K562 (cell line): ENCODE data around the gene PLAAT4. TPM values are rescaled to one million over a fixed set of nuclear protein-coding genes. Genes with fewer than 3 reads are reported as not detected.
A peak's percentile ranks its signal among the peaks of the same experiment; 100 is the strongest.

ENCODE experiments used
- ATF6 ChIP-seq: sonication (generic); formaldehyde crosslinking; IDR thresholded peaks from 2 replicates; pipeline ENCODE4 v1.4.0; 2020; ENCODE audit warnings: mild to moderate bottlenecking, missing genetic modification reagents
- ATF7 ChIP-seq: fragments of 450-650 bp; IDR thresholded peaks from 2 replicates; pipeline ENCODE4 v1.7.1; 2014; ENCODE audit warnings: mild to moderate bottlenecking, moderate library complexity
- CBX3 ChIP-seq, 2 experiments: IDR thresholded peaks; 1 replicate in 1 of 2; 2 replicates in 1 of 2; pipeline ENCODE4 v1.6.1; 2012; ENCODE audit warnings: inconsistent platforms in 2 of 2, low read length in 2 of 2, borderline replicate concordance in 1 of 2, control low read depth in 1 of 2
- DPF2 ChIP-seq: fragments of 450-650 bp; IDR thresholded peaks from 2 replicates; pipeline ENCODE4 v1.6.1; 2016
- FIP1L1 ChIP-seq: fragments of 200-400 bp; formaldehyde crosslinking; IDR thresholded peaks from 2 replicates; pipeline ENCODE4 v1.6.1; 2018; ENCODE audit warnings: mild to moderate bottlenecking, low read depth, low read length; ENCODE audit not compliant: poor library complexity, severe bottlenecking
- HMG20B ChIP-seq: fragments of 250-450 bp; sonication (Bioruptor Pico); IDR thresholded peaks from 2 replicates; pipeline ENCODE4 v1.5.0; 2021; ENCODE audit warnings: mild to moderate bottlenecking
- MCM2 ChIP-seq: fragments of 450-650 bp; IDR thresholded peaks from 2 replicates; pipeline ENCODE4 v1.6.1; 2017; ENCODE audit warnings: low read depth, mild to moderate bottlenecking
- NEUROD1 ChIP-seq: fragments of 150-350 bp; IDR thresholded peaks from 2 replicates; pipeline ENCODE4 v1.6.1; 2014; ENCODE audit warnings: borderline replicate concordance, low read length, low read depth; ENCODE audit not compliant: partially characterized antibody
- RAD51 ChIP-seq: fragments of 450-650 bp; IDR thresholded peaks from 2 replicates; pipeline ENCODE4 v1.7.1; 2016; ENCODE audit warnings: low read depth, mild to moderate bottlenecking, borderline replicate concordance
- SPI1 ChIP-seq: IDR thresholded peaks from 2 replicates; pipeline ENCODE4 v1.6.1; 2011; ENCODE audit warnings: low read depth, low read length, control low read depth, borderline replicate concordance
- SRF ChIP-seq, 2 experiments: fragments of 250-450, 450-650 bp in 1 of 2; sonication (Bioruptor Pico) in 1 of 2; sonication (generic) in 1 of 2; formaldehyde crosslinking; IDR thresholded peaks; 2 replicates each; pipeline versions ENCODE4 v1.5.0 to v1.5.1; 2020 to 2022; ENCODE audit warnings: mild to moderate bottlenecking in 1 of 2, missing genetic modification reagents in 1 of 2
- ZBTB34 ChIP-seq: fragments of 250-450 bp; sonication (Bioruptor Pico); IDR thresholded peaks from 2 replicates; pipeline ENCODE4 v1.8.0; 2021; ENCODE audit warnings: mild to moderate bottlenecking, moderate library complexity
- ZNF121 ChIP-seq: sonication (generic); formaldehyde crosslinking; conservative IDR thresholded peaks from 2 replicates; pipeline ENCODE4 v1.8.0; 2022; ENCODE audit warnings: missing genetic modification reagents
- ZNF212 ChIP-seq: fragments of 450-650 bp; formaldehyde crosslinking; IDR thresholded peaks from 2 replicates; pipeline ENCODE4 v1.4.0; 2020; ENCODE audit warnings: mild to moderate bottlenecking
- ZNF316 ChIP-seq: fragments of 450-650 bp; IDR thresholded peaks from 2 replicates; pipeline ENCODE4 v1.6.1; 2016
- ZNF324 ChIP-seq: fragments of 250-450 bp; sonication (Bioruptor Pico); IDR thresholded peaks from 2 replicates; pipeline ENCODE4 v1.4.0; 2020; ENCODE audit warnings: mild to moderate bottlenecking
- ZNF41 ChIP-seq: fragments of 250-450 bp; sonication (Bioruptor Pico); conservative IDR thresholded peaks from 2 replicates; pipeline ENCODE4 v1.4.0; 2020; ENCODE audit warnings: mild to moderate bottlenecking
- ZNF436 ChIP-seq: fragments of 250-450, 450-650 bp; sonication (Bioruptor Pico); formaldehyde crosslinking; IDR thresholded peaks from 2 replicates; pipeline ENCODE4 v1.7.0; 2020; ENCODE audit warnings: mild to moderate bottlenecking
- ZNF551 ChIP-seq: fragments of 250-450 bp; sonication (Bioruptor Pico); IDR thresholded peaks from 2 replicates; pipeline ENCODE4 v1.5.0; 2021; ENCODE audit warnings: mild to moderate bottlenecking, moderate library complexity
- ZNF584 ChIP-seq: fragments of 200-800 bp; sonication (Bioruptor generic); IDR thresholded peaks from 2 replicates; pipeline ENCODE4 v1.6.1; 2016; ENCODE audit warnings: low read depth, mild to moderate bottlenecking, missing genetic modification characterization, missing compliant biosample characterization
- polyA plus RNA-seq, 8 experiments: library from polyadenylated mRNA; depleted of rRNA in 4 of 8; stranded (reverse) in 5 of 8; unstranded in 3 of 8; fragments of >200 nt; fragmentation: Nextera tagmentation in 2 of 8; fragmentation: Illumina TruSeq in 1 of 8; extraction: Ambion mirVana in 2 of 8; extraction: Trizol in 1 of 8; gene quantifications; 2 replicates each; pipeline versions ENCODE4 v1.2.1 to v1.2.3, GENCODE V29; 2011 to 2014; ENCODE audit warnings: inconsistent platforms in 1 of 8, missing spikeins in 1 of 8
- total RNA-seq, 7 experiments: library from RNA; depleted of rRNA in 6 of 7; stranded (reverse); fragments of >200 nt in 6 of 7; fragmentation: Illumina TruSeq in 2 of 7; extraction: Trizol in 2 of 7; gene quantifications; 2 replicates each; pipeline versions ENCODE4 v1.2.1 to v1.2.3, GENCODE V29; 2011 to 2021; ENCODE audit warnings: low replicate concordance in 1 of 7
- TF ChIP-seq, protein P1 (sequence below), 2 experiments: IDR thresholded peaks; 2 replicates each; pipeline ENCODE4 v1.6.1; 2012; ENCODE audit warnings: improper control_type of control experiment in 2 of 2, low read depth in 2 of 2, low read length in 2 of 2, borderline replicate concordance in 1 of 2
- TF ChIP-seq, protein P2 (sequence below): fragments of 250-450 bp; sonication (Bioruptor Pico); IDR thresholded peaks from 2 replicates; pipeline ENCODE4 v1.8.0; 2022; ENCODE audit warnings: inconsistent platforms

The PLAAT4 gene
- total and polyA plus RNA-seq, 9 of the 15 experiments (the other 6 are each of a cell fraction or from before 2014, with no cell fraction given), result 0.54 to 3.0 (median 1.3) TPM; not detected in 1

GRCh38 chr11:63534895-63535461 lies 1.6 kb upstream of the PLAAT4 start (continued):
- no peak for TF ChIP-seq RAD51
- TF ChIP-seq ZNF121, result no peak
- TF ChIP-seq ATF6 (CRISPR knock-in tag), result no peak
- TF ChIP-seq ZNF212 (CRISPR knock-in tag), result peak; percentile 96
- no peak for TF ChIP-seq ZNF436
- no peak for TF ChIP-seq HMG20B (CRISPR knock-in tag)
- TF ChIP-seq ZNF41 (CRISPR knock-in tag), result peak; percentile 97
- peak; percentile 68; the same call in 1 of the 2 replicates for TF ChIP-seq ZNF316
- TF ChIP-seq, protein P1, sequence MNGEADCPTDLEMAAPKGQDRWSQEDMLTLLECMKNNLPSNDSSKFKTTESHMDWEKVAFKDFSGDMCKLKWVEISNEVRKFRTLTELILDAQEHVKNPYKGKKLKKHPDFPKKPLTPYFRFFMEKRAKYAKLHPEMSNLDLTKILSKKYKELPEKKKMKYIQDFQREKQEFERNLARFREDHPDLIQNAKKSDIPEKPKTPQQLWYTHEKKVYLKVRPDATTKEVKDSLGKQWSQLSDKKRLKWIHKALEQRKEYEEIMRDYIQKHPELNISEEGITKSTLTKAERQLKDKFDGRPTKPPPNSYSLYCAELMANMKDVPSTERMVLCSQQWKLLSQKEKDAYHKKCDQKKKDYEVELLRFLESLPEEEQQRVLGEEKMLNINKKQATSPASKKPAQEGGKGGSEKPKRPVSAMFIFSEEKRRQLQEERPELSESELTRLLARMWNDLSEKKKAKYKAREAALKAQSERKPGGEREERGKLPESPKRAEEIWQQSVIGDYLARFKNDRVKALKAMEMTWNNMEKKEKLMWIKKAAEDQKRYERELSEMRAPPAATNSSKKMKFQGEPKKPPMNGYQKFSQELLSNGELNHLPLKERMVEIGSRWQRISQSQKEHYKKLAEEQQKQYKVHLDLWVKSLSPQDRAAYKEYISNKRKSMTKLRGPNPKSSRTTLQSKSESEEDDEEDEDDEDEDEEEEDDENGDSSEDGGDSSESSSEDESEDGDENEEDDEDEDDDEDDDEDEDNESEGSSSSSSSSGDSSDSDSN (IDR thresholded peaks at IDR 0.05; ENCODE audit: borderline replicate concordance in 1 of 2, low read depth in 2 of 2, low read length in 2 of 2), result no peak
- TF ChIP-seq NEUROD1, result no peak
- TF ChIP-seq SPI1, result no peak
- TF ChIP-seq ATF7, result no peak
- TF ChIP-seq MCM2, result no peak
- peak; percentile 94 for TF ChIP-seq ZBTB34 (CRISPR knock-in tag)
- TF ChIP-seq ZNF584 (CRISPR knock-in tag), result peak; percentile 99
- no peak for TF ChIP-seq CBX3 (IDR thresholded peaks at IDR 0.05; ENCODE audit: borderline replicate concordance in 1 of 2, low read length in 2 of 2)
- peak in 1 of 2 experiments; percentile 74; a peak in 1 of 4 replicates for TF ChIP-seq SRF (CRISPR knock-in tag; IDR thresholded peaks at IDR 0.05)
- TF ChIP-seq DPF2, result peak; percentile 52; the same call in 1 of the 2 replicates
- peak; percentile 87 for TF ChIP-seq ZNF324 (CRISPR knock-in tag)
- TF ChIP-seq ZNF551 (CRISPR knock-in tag), result no peak
- TF ChIP-seq, protein P2, sequence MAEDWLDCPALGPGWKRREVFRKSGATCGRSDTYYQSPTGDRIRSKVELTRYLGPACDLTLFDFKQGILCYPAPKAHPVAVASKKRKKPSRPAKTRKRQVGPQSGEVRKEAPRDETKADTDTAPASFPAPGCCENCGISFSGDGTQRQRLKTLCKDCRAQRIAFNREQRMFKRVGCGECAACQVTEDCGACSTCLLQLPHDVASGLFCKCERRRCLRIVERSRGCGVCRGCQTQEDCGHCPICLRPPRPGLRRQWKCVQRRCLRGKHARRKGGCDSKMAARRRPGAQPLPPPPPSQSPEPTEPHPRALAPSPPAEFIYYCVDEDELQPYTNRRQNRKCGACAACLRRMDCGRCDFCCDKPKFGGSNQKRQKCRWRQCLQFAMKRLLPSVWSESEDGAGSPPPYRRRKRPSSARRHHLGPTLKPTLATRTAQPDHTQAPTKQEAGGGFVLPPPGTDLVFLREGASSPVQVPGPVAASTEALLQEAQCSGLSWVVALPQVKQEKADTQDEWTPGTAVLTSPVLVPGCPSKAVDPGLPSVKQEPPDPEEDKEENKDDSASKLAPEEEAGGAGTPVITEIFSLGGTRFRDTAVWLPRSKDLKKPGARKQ (CRISPR knock-in tag), result 0 out of 2 replicates have a peak, but pooled peaks have one; percentile 60
- TF ChIP-seq FIP1L1, result no peak
